HG02970 (cell line): ENCODE results near the gene LPXN.

Source experiments
- ATAC-seq: cut with Tn5 transposase; IDR thresholded peaks from one replicate; pipeline ENCODE4 v1.9.1; 2021; ENCODE audit warnings: mild to moderate bottlenecking, moderate library complexity, moderate number of reproducible peaks; ENCODE audit not compliant: unreplicated experiment, low FRiP score

Gene LPXN

GRCh38 chr11:58575377-58576020, at the start of gene LPXN:
TSS of gene LPXN (minus strand) at chr11:58575856. CDS start at chr11:58575772, 84 bp downstream.
- ATAC-seq: no peak

- no peak for ATAC-seq
Measured at GRCh38 chr11:58625086-58625485, 49.4 kb upstream of the LPXN start.

- ATAC-seq: no peak
Measured at GRCh38 chr11:58622344-58622743, 46.7 kb upstream of the LPXN start, which contains the start of gene CNTF. TSS of gene CNTF (plus strand) at chr11:58622665. CDS start at chr11:58622753, 88 bp downstream.

GRCh38 chr11:58621586-58622262, 46.1 kb upstream of the LPXN start:
- no peak for ATAC-seq

GRCh38 chr11:58617976-58618557, 42.4 kb upstream of the LPXN start:
- no peak for ATAC-seq

GRCh38 chr11:58616594-58616993, 40.9 kb upstream of the LPXN start:
- ATAC-seq: no peak

GRCh38 chr11:58615559-58615958, 39.9 kb upstream of the LPXN start:
- no peak for ATAC-seq

- no peak for ATAC-seq
Measured at GRCh38 chr11:58613228-58613627, 37.6 kb upstream of the LPXN start.

- ATAC-seq: no peak
Measured at GRCh38 chr11:58609723-58610122, 34.1 kb upstream of the LPXN start.

GRCh38 chr11:58608331-58608730, 32.7 kb upstream of the LPXN start:
- no peak for ATAC-seq

GRCh38 chr11:58606930-58607714, 31.5 kb upstream of the LPXN start:
- ATAC-seq: no peak

- ATAC-seq: no peak
Measured at GRCh38 chr11:58600510-58600909, 24.9 kb upstream of the LPXN start.

- ATAC-seq: no peak
Measured at GRCh38 chr11:58597486-58598144, 22.0 kb upstream of the LPXN start.

GRCh38 chr11:58596621-58597020, 21.0 kb upstream of the LPXN start:
- no peak for ATAC-seq

- no peak for ATAC-seq
Measured at GRCh38 chr11:58594826-58595225, 19.2 kb upstream of the LPXN start.

- ATAC-seq: no peak
Measured at GRCh38 chr11:58592760-58593472, 17.3 kb upstream of the LPXN start.

GRCh38 chr11:58591659-58592058, 16.0 kb upstream of the LPXN start:
- ATAC-seq: no peak

GRCh38 chr11:58586998-58587397, 11.3 kb upstream of the LPXN start:
- ATAC-seq: no peak

- no peak for ATAC-seq
Measured at GRCh38 chr11:58582437-58582836, 6.8 kb upstream of the LPXN start.

- ATAC-seq: no peak
Measured at GRCh38 chr11:58580311-58580710, 4.7 kb upstream of the LPXN start.
